Fibroblast of skin of abdomen (primary cell): ENCODE results near the gene HNRNPUL1.
"Not testable (repeated sequence)": the region's sequence is repeated elsewhere in the genome, so short reads cannot be mapped to it uniquely, and the experiment has no call there.

Source experiments
- DNase-seq: peaks from one replicate; pipeline ENCODE4 v3.0.0-alpha.2; 2013

The HNRNPUL1 gene

GRCh38 chr19:41278478-41278877 lies 14.3 kb downstream of the HNRNPUL1 start:
- no peak for DNase-seq

GRCh38 chr19:41288673-41289530 lies 24.7 kb downstream of the HNRNPUL1 start:
- no peak for DNase-seq

GRCh38 chr19:41289814-41290213 lies 25.6 kb downstream of the HNRNPUL1 start:
- DNase-seq, result not testable (repeated sequence)

- no peak for DNase-seq
These were observed 30.2 kb downstream of the HNRNPUL1 start for GRCh38 chr19:41294393-41294792.

- no peak for DNase-seq
These were observed 31.3 kb downstream of the HNRNPUL1 start for GRCh38 chr19:41295499-41295898.

GRCh38 chr19:41296433-41296871 lies 32.3 kb downstream of the HNRNPUL1 start:
- no peak for DNase-seq

- no peak for DNase-seq
These were observed 33.6 kb downstream of the HNRNPUL1 start for GRCh38 chr19:41297628-41298347.

GRCh38 chr19:41298348-41298964 lies 34.3 kb downstream of the HNRNPUL1 start:
- DNase-seq, result peak; percentile 37

- DNase-seq, result no peak
These were observed 35.0 kb downstream of the HNRNPUL1 start for GRCh38 chr19:41299046-41299754.

GRCh38 chr19:41299755-41300089 lies 35.5 kb downstream of the HNRNPUL1 start:
- DNase-seq, result peak; percentile 41

- no peak for DNase-seq
These were observed 36.4 kb downstream of the HNRNPUL1 start for GRCh38 chr19:41300555-41300954.

GRCh38 chr19:41302624-41303351 lies 38.6 kb downstream of the HNRNPUL1 start:
- DNase-seq, result no peak

GRCh38 chr19:41303954-41304353 lies 39.8 kb downstream of the HNRNPUL1 start:
- DNase-seq, result no peak

- DNase-seq, result no peak
These were observed 40.7 kb downstream of the HNRNPUL1 start for GRCh38 chr19:41304706-41305483.

- DNase-seq, result no peak
These were observed 42.0 kb downstream of the HNRNPUL1 start for GRCh38 chr19:41305927-41306793.

GRCh38 chr19:41307090-41307875 lies 43.1 kb downstream of the HNRNPUL1 start:
- DNase-seq, result no peak

GRCh38 chr19:41307954-41308449 lies 43.8 kb downstream of the HNRNPUL1 start:
- DNase-seq, result no peak

GRCh38 chr19:41308450-41309179 lies 44.4 kb downstream of the HNRNPUL1 start:
- peak; percentile 86 for DNase-seq
